Skeletal muscle tissue (tissue), 4 donors: ENCODE measurements around the gene NALF2. TPM values are rescaled to one million over a fixed set of nuclear protein-coding genes. Genes with fewer than 3 reads are reported as not detected.
A peak's percentile ranks its signal among the peaks of the same experiment; 100 is the strongest.

Experiments used
- H3K27ac ChIP-seq: one replicate; pipeline ENCODE4 v1.7.0; 2013; ENCODE audit warnings: mild to moderate bottlenecking, low read depth, low read length, inconsistent platforms
- H3K27me3 ChIP-seq, 3 donors: one replicate each; pipeline ENCODE4 v1.7.0; 2013; ENCODE audit warnings: low read length in 3 of 3; ENCODE audit not compliant: control insufficient read depth in 3 of 3, insufficient read depth in 3 of 3
- H3K36me3 ChIP-seq, 3 donors: one replicate each; pipeline ENCODE4 v1.7.0; 2013; ENCODE audit warnings: low read length in 3 of 3; ENCODE audit not compliant: control insufficient read depth in 3 of 3, insufficient read depth in 3 of 3
- H3K4me1 ChIP-seq, 3 donors: one replicate each; pipeline ENCODE4 v1.7.0; 2013; ENCODE audit warnings: low read length in 3 of 3, mild to moderate bottlenecking in 3 of 3; ENCODE audit not compliant: control insufficient read depth in 3 of 3, insufficient read depth in 3 of 3
- H3K4me3 ChIP-seq, 3 donors: one replicate each; pipeline ENCODE4 v1.7.0; 2013; ENCODE audit warnings: low read length in 3 of 3
- H3K9ac ChIP-seq, 3 donors: one replicate each; pipeline ENCODE4 v1.7.0; 2013; ENCODE audit warnings: low read length in 3 of 3, mild to moderate bottlenecking in 3 of 3, moderate library complexity in 2 of 3, low read depth in 1 of 3
- H3K9me3 ChIP-seq, 3 donors: one replicate each; pipeline ENCODE4 v1.7.0; 2013; ENCODE audit warnings: low read length in 3 of 3; ENCODE audit not compliant: control insufficient read depth in 3 of 3
- total RNA-seq: library from RNA; depleted of rRNA; stranded (reverse); fragments of >200 nt; gene quantifications from one replicate; pipeline ENCODE4 v1.2.3, GENCODE V29; 2014
- donor health status: Osteomylitis.

The NALF2 gene
- total RNA-seq = not detected

- no peak within 1 kb of the TSS for H3K27ac ChIP-seq
- H3K4me3 ChIP-seq = peak within 1 kb of the TSS; percentile 51 to 57 (median 52)
- no peak within 1 kb of the TSS for H3K9ac ChIP-seq
- H3K9me3 ChIP-seq = no peaks in the 10 kb centered on the region
- H3K36me3 ChIP-seq = no peaks in the 10 kb centered on the region
- peaks cover 0 to 10% (median 2%) of the 10 kb centered on the region in 3 donors for H3K4me1 ChIP-seq
- H3K27me3 ChIP-seq = peaks cover 19 to 40% (median 23%) of the 10 kb centered on the region in 3 donors
These were observed at the start of gene NALF2 for GRCh38 chrX:69503782-69504625. Gene NALF2 (plus strand): TSS chrX:69504326. CDS start chrX:69505283, 957 bp downstream.

- H3K9ac ChIP-seq = no peak overlapping the region
- no peaks in the 10 kb centered on the region for H3K4me1 ChIP-seq
- no peak overlapping the region for H3K27ac ChIP-seq
- no peaks in the 10 kb centered on the region for H3K36me3 ChIP-seq
- no peak overlapping the region for H3K4me3 ChIP-seq
- peaks cover 0 to 4% (median 0%) of the 10 kb centered on the region in 3 donors for H3K9me3 ChIP-seq
- H3K27me3 ChIP-seq = no peaks in the 10 kb centered on the region
These were observed 46.4 kb upstream of the NALF2 start for GRCh38 chrX:69457756-69458155.

- Histone ChIP-seq H3K27ac (no peak overlapping the region), H3K36me3 (no peaks in the 10 kb centered on the region), H3K9me3 (no peaks in the 10 kb centered on the region), H3K4me1 (no peaks in the 10 kb centered on the region), H3K27me3 (no peaks in the 10 kb centered on the region), H3K9ac (no peak overlapping the region), H3K4me3 (no peak overlapping the region)
These were observed 37.6 kb upstream of the NALF2 start for GRCh38 chrX:69466546-69466945.

- Histone ChIP-seq H3K4me1 (no peaks in the 10 kb centered on the region), H3K4me3 (no peak overlapping the region), H3K36me3 (no peaks in the 10 kb centered on the region), H3K9ac (no peak overlapping the region), H3K27me3 (no peaks in the 10 kb centered on the region), H3K9me3 (no peaks in the 10 kb centered on the region), H3K27ac (no peak overlapping the region)
These were observed 34.2 kb upstream of the NALF2 start for GRCh38 chrX:69469975-69470374.

- H3K4me3 ChIP-seq = no peak overlapping the region
- no peaks in the 10 kb centered on the region for H3K4me1 ChIP-seq
- no peak overlapping the region for H3K9ac ChIP-seq
- H3K36me3 ChIP-seq = no peaks in the 10 kb centered on the region
- H3K9me3 ChIP-seq = no peaks in the 10 kb centered on the region
- no peak overlapping the region for H3K27ac ChIP-seq
- peaks cover 0 to 7% (median 4%) of the 10 kb centered on the region in 3 donors for H3K27me3 ChIP-seq
These were observed 14.5 kb upstream of the NALF2 start for GRCh38 chrX:69489625-69490024.

- H3K36me3 ChIP-seq = no peaks in the 10 kb centered on the region
- H3K4me3 ChIP-seq = no peak overlapping the region
- H3K27ac ChIP-seq = no peak overlapping the region
- H3K9ac ChIP-seq = no peak overlapping the region
- peaks cover 0 to 7% (median 4%) of the 10 kb centered on the region in 3 donors for H3K27me3 ChIP-seq
- H3K9me3 ChIP-seq = no peaks in the 10 kb centered on the region
- no peaks in the 10 kb centered on the region for H3K4me1 ChIP-seq
These were observed 10.9 kb upstream of the NALF2 start for GRCh38 chrX:69493193-69493592.

- H3K9ac ChIP-seq = no peak overlapping the region
- H3K9me3 ChIP-seq = no peaks in the 10 kb centered on the region
- H3K36me3 ChIP-seq = no peaks in the 10 kb centered on the region
- H3K27me3 ChIP-seq = peaks cover 0 to 7% (median 4%) of the 10 kb centered on the region in 3 donors
- H3K27ac ChIP-seq = no peak overlapping the region
- H3K4me3 ChIP-seq = no peak overlapping the region
- H3K4me1 ChIP-seq = no peaks in the 10 kb centered on the region
These were observed 10.4 kb upstream of the NALF2 start for GRCh38 chrX:69493766-69494165.

GRCh38 chrX:69496183-69496582 is 7.9 kb upstream of the NALF2 start:
- Histone ChIP-seq H3K4me3 (no peak overlapping the region), H3K27ac (no peak overlapping the region), H3K36me3 (no peaks in the 10 kb centered on the region), H3K9ac (no peak overlapping the region), H3K4me1 (no peaks in the 10 kb centered on the region), H3K9me3 (no peaks in the 10 kb centered on the region), H3K27me3 (no peaks in the 10 kb centered on the region)

- no peaks in the 10 kb centered on the region for H3K9me3 ChIP-seq
- peaks cover 7 to 14% (median 7%) of the 10 kb centered on the region in 3 donors for H3K27me3 ChIP-seq
- H3K9ac ChIP-seq = no peak overlapping the region
- peaks cover 0 to 10% (median 2%) of the 10 kb centered on the region in 3 donors for H3K4me1 ChIP-seq
- H3K27ac ChIP-seq = no peak overlapping the region
- no peak overlapping the region for H3K4me3 ChIP-seq
- no peaks in the 10 kb centered on the region for H3K36me3 ChIP-seq
These were observed 2.7 kb upstream of the NALF2 start for GRCh38 chrX:69501429-69501828.

- Histone ChIP-seq H3K27me3 (peaks cover 17 to 33% (median 23%) of the 10 kb centered on the region in 3 donors), H3K9me3 (no peaks in the 10 kb centered on the region), H3K9ac (no peak overlapping the region), H3K4me1 (peaks cover 0 to 10% (median 2%) of the 10 kb centered on the region in 3 donors), H3K27ac (no peak overlapping the region), H3K4me3 (no peak overlapping the region), H3K36me3 (no peaks in the 10 kb centered on the region)
These were observed 821 bp upstream of the NALF2 start for GRCh38 chrX:69503228-69503781.
